Hepatocyte (in vitro differentiated cells): ENCODE data around the gene OPRL1. TPM values are rescaled to one million over a fixed set of nuclear protein-coding genes. Genes with fewer than 3 reads are reported as not detected.

ENCODE experiments used
- DNase-seq: peaks from one replicate; pipeline ENCODE4 v3.0.0-alpha.2; 2016; ENCODE audit warnings: low spot score
- H2AFZ ChIP-seq: fragments of 200-600 bp; sonication (generic); 2 replicates; pipeline ENCODE4 v1.6.0; 2016; ENCODE audit warnings: antibody characterized with exemption, mild to moderate bottlenecking
- H3K27ac ChIP-seq: fragments of 200-600 bp; sonication (generic); 2 replicates; pipeline ENCODE4 v1.5.1; 2016; ENCODE audit warnings: mild to moderate bottlenecking
- H3K27me3 ChIP-seq: fragments of 200-600 bp; sonication (generic); 2 replicates; pipeline ENCODE4 v1.6.1; 2016
- H3K36me3 ChIP-seq: fragments of 200-600 bp; sonication (generic); replicated peaks from 2 replicates; pipeline ENCODE4 v1.5.1; 2016; ENCODE audit warnings: low read depth; ENCODE audit not compliant: insufficient read depth
- H3K4me1 ChIP-seq: fragments of 200-600 bp; sonication (generic); 2 replicates; pipeline ENCODE4 v1.5.1; 2016; ENCODE audit warnings: mild to moderate bottlenecking, moderate library complexity; ENCODE audit not compliant: insufficient read depth
- H3K4me2 ChIP-seq: fragments of 200-600 bp; sonication (generic); 2 replicates; pipeline ENCODE4 v1.6.0; 2016
- H3K4me3 ChIP-seq: fragments of 200-600 bp; sonication (generic); 2 replicates; pipeline ENCODE4 v1.5.1; 2016; ENCODE audit warnings: mild to moderate bottlenecking
- H3K79me2 ChIP-seq: fragments of 200-600 bp; sonication (generic); 2 replicates; pipeline ENCODE4 v1.6.0; 2017; ENCODE audit warnings: mild to moderate bottlenecking
- H3K9me2 ChIP-seq: fragments of 200-600 bp; sonication (generic); replicated peaks from 2 replicates; pipeline ENCODE4 v1.6.0; 2017; ENCODE audit warnings: mild to moderate bottlenecking; ENCODE audit not compliant: insufficient read depth
- H3K9me3 ChIP-seq: fragments of 200-600 bp; sonication (generic); 2 replicates; pipeline ENCODE4 v1.5.1; 2016; ENCODE audit warnings: low read depth, mild to moderate bottlenecking
- H4K20me1 ChIP-seq: fragments of 200-600 bp; sonication (generic); 2 replicates; pipeline ENCODE4 v1.6.0; 2016; ENCODE audit warnings: mild to moderate bottlenecking; ENCODE audit not compliant: insufficient read depth, poor library complexity, severe bottlenecking
- CTCF ChIP-seq: fragments of 200-600 bp; sonication (generic); IDR thresholded peaks from 2 replicates; pipeline ENCODE4 v1.5.1; 2016; ENCODE audit warnings: antibody characterized with exemption, mild to moderate bottlenecking; ENCODE audit not compliant: poor library complexity
- EZH2 ChIP-seq: fragments of 200-600 bp; sonication (generic); IDR thresholded peaks from 2 replicates; pipeline ENCODE4 v1.6.1; 2016; ENCODE audit warnings: antibody characterized with exemption, mild to moderate bottlenecking, borderline replicate concordance
- EZH2phosphoT487 ChIP-seq: fragments of 200-600 bp; sonication (generic); IDR thresholded peaks from one replicate; pipeline ENCODE4 v1.6.1; 2018; ENCODE audit warnings: antibody characterized with exemption, mild to moderate bottlenecking, low read depth, moderate library complexity; ENCODE audit not compliant: unreplicated experiment, severe bottlenecking
- WGBS: methylation state at CpG from one replicate; pipeline ENCODE4 v1.1.6; 2016; ENCODE audit warnings: low lambda C conversion rate; ENCODE audit errors: missing lambda C conversion rate; 5-methylcytosine and 5-hydroxymethylcytosine counted together
- polyA plus RNA-seq: library from polyadenylated mRNA; unstranded; fragments of >200 nt; fragmentation: Nextera tagmentation; extraction: Ambion mirVana; gene quantifications from 2 replicates; pipeline ENCODE4 v1.2.1, GENCODE V29; 2016
- total RNA-seq: library from RNA; depleted of rRNA; stranded (reverse); fragments of >200 nt; gene quantifications from 2 replicates; pipeline ENCODE4 v1.2.3, GENCODE V29; 2014

OPRL1 gene
- total and polyA plus RNA-seq, 2 experiments from 2014 or later = 0.50 to 1.5 TPM

DNA sequence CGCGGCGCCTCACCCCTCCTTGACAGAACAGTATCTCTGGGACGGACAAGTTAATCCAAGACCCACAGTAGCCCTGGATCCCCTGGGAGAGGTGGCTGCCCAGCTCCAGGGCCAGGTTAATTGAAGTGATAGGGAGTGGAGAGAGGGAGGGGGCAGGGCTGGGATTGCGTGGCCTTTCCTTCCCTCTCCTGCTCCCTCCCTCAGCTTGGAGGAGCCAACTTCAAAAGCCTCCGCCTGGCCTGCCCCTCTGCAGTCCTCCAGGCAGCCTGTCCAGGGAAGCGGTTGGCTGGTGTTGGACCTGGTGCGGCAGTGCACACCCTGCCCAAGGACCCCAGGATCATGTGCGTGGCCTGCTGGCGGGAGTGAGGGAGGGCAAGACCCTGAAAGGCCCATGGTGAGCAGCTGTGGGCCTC, 43.9 kb upstream of the OPRL1 start, which contains the start of gene C20orf204:
Gene C20orf204, plus strand, starts transcription at position 250 of the 413 bp plus-strand sequence. Its CDS starts 142 bp downstream, at position 392.
- no peaks in the 10 kb centered on the region for H3K79me2 ChIP-seq
- no peak within 1 kb of the TSS for H3K4me3 ChIP-seq
- H3K9me2 ChIP-seq = no peaks in the 10 kb centered on the region
- H3K4me1 ChIP-seq = peaks cover 17% of the 10 kb centered on the region
- H3K27ac ChIP-seq = no peak within 1 kb of the TSS
- no peak for DNase-seq
- H3K27me3 ChIP-seq = peaks cover 30% of the 10 kb centered on the region
- no peaks in the 10 kb centered on the region for H3K36me3 ChIP-seq
- no peak within 1 kb of the TSS for H3K4me2 ChIP-seq
- H4K20me1 ChIP-seq = peaks cover 14% of the 10 kb centered on the region
- 68% methylated on average over 9 of the region's 10 CpGs for WGBS
- no peak within 1 kb of the TSS for H2AFZ ChIP-seq
- H3K9me3 ChIP-seq = no peaks in the 10 kb centered on the region
- no peak for TF ChIP-seq EZH2
- TF ChIP-seq EZH2phosphoT487 = no peak
- TF ChIP-seq CTCF = no peak

GRCh38 chr20:64036346-64037198, 43.3 kb upstream of the OPRL1 start:
- no peak overlapping the region for H3K4me2 ChIP-seq
- TF ChIP-seq EZH2 = no peak
- no peak for TF ChIP-seq CTCF
- no peak for TF ChIP-seq EZH2phosphoT487
- H3K27me3 ChIP-seq = peaks cover 35% of the 10 kb centered on the region

GRCh38 chr20:64037199-64037497, 42.7 kb upstream of the OPRL1 start:
- H3K27me3 ChIP-seq = peaks cover 41% of the 10 kb centered on the region
- no peak overlapping the region for H3K27ac ChIP-seq
- H3K4me1 ChIP-seq = peaks cover 27% of the 10 kb centered on the region
- peaks cover 10% of the 10 kb centered on the region for H4K20me1 ChIP-seq
- no peak for DNase-seq
- H2AFZ ChIP-seq = no peak overlapping the region
- no peak overlapping the region for H3K4me3 ChIP-seq
- H3K36me3 ChIP-seq = no peaks in the 10 kb centered on the region
- WGBS = 81% methylated on average over 3 of the region's 3 CpGs
- no peak for TF ChIP-seq EZH2phosphoT487
- TF ChIP-seq EZH2 = no peak
- no peak for TF ChIP-seq CTCF
- no peaks in the 10 kb centered on the region for H3K79me2 ChIP-seq
- H3K9me2 ChIP-seq = no peaks in the 10 kb centered on the region
- H3K9me3 ChIP-seq = no peaks in the 10 kb centered on the region
- H3K4me2 ChIP-seq = no peak overlapping the region

More at GRCh38 chr20:64036346-64037198, 43.3 kb upstream of the OPRL1 start:
- Histone ChIP-seq H4K20me1 (peaks cover 10% of the 10 kb centered on the region), H2AFZ (no peak overlapping the region), H3K9me2 (no peaks in the 10 kb centered on the region), H3K9me3 (no peaks in the 10 kb centered on the region), H3K4me3 (no peak overlapping the region), H3K36me3 (no peaks in the 10 kb centered on the region), H3K4me1 (peaks cover 21% of the 10 kb centered on the region), H3K79me2 (no peaks in the 10 kb centered on the region), H3K27ac (no peak overlapping the region)
- WGBS = 71% methylated on average over 17 of the region's 17 CpGs
- DNase-seq = no peak
